Stimulated activated CD8-positive, alpha-beta memory T cell treated with anti-CD3 and anti-CD28 coated beads, Interleukin-7, amount 100 ng/mL, for 1 hour (primary cell): Measurements from ENCODE around the gene KIAA1549.

ENCODE experiments used
- DNase-seq, 2 donors: peaks; one replicate each; pipeline ENCODE4 v3.0.0-alpha.2; 2020; ENCODE audit warnings: low read depth in 2 of 2

The KIAA1549 gene

GRCh38 chr7:138853448-138853847 is 127.7 kb downstream of the KIAA1549 start:
- no peak for DNase-seq

- DNase-seq, result no peak
Observed at GRCh38 chr7:138852469-138852868, 128.7 kb downstream of the KIAA1549 start.

GRCh38 chr7:138849701-138850100 is 131.5 kb downstream of the KIAA1549 start:
- DNase-seq, result no peak

GRCh38 chr7:138848056-138848980 is 132.9 kb downstream of the KIAA1549 start:
- DNase-seq, result no peak

GRCh38 chr7:138845711-138846110 is 135.5 kb downstream of the KIAA1549 start:
- no peak for DNase-seq

- no peak for DNase-seq
Observed at GRCh38 chr7:138843632-138844580, 137.3 kb downstream of the KIAA1549 start.

GRCh38 chr7:138842111-138842510 is 139.1 kb downstream of the KIAA1549 start:
- DNase-seq, result no peak

- no peak for DNase-seq
Observed at GRCh38 chr7:138838166-138838565, 143.0 kb downstream of the KIAA1549 start.

GRCh38 chr7:138837627-138838026 is 143.6 kb downstream of the KIAA1549 start:
- no peak for DNase-seq

GRCh38 chr7:138835087-138835486 is 146.1 kb downstream of the KIAA1549 start:
- DNase-seq, result no peak

GRCh38 chr7:138834583-138834982 is 146.6 kb downstream of the KIAA1549 start:
- DNase-seq, result no peak

- DNase-seq, result no peak
Observed at GRCh38 chr7:138833596-138833995, 147.6 kb downstream of the KIAA1549 start.

- DNase-seq, result no peak
Observed at GRCh38 chr7:138832966-138833365, 148.2 kb downstream of the KIAA1549 start.

GRCh38 chr7:138829335-138829734 is 151.9 kb downstream of the KIAA1549 start:
- DNase-seq, result no peak

GRCh38 chr7:138828302-138828701 is 152.9 kb downstream of the KIAA1549 start:
- no peak for DNase-seq

- DNase-seq, result no peak
Observed at GRCh38 chr7:138825049-138825721, 156.0 kb downstream of the KIAA1549 start.

- no peak for DNase-seq
Observed at GRCh38 chr7:138822867-138823535, 158.2 kb downstream of the KIAA1549 start.

GRCh38 chr7:138821912-138822311 is 159.3 kb downstream of the KIAA1549 start:
- DNase-seq, result no peak

GRCh38 chr7:138819625-138820024 is 161.6 kb downstream of the KIAA1549 start:
- no peak for DNase-seq

- no peak for DNase-seq
Observed at GRCh38 chr7:138816650-138817049, 164.5 kb downstream of the KIAA1549 start.

- no peak for DNase-seq
Observed at GRCh38 chr7:138814816-138815332, 166.3 kb downstream of the KIAA1549 start.
